ENCODE results near the gene IL36A.

The IL36A gene

GRCh38 chr2:113053666-113054065, 48.4 kb downstream of the IL36A start:
- no peak for DNase-seq

- no peak for DNase-seq
These were observed 48.8 kb downstream of the IL36A start for GRCh38 chr2:113054066-113054465.

GRCh38 chr2:113056521-113056920, 51.3 kb downstream of the IL36A start:
- no peak for DNase-seq

GRCh38 chr2:113057117-113057516, 51.9 kb downstream of the IL36A start:
- no peak for DNase-seq
